ENCODE data around the gene NFIC. TPM values are rescaled to one million over a fixed set of nuclear protein-coding genes. Genes with fewer than 3 reads are reported as not detected.

NFIC gene
- polyA plus RNA-seq, 1 of the 3 experiments (the other 2 are of a cell fraction) = 7.2 TPM

GRCh38 chr19:3401004-3401768 lies 34.8 kb downstream of the NFIC start:
- Histone ChIP-seq H3K4me1 (ENCODE audit: control insufficient read depth in 1 of 2, insufficient read depth in 2 of 2, low read depth in 1 of 2, low read length in 1 of 2) (peaks cover 0 to 12% of the 10 kb centered on the region in 2 experiments; a peak in 2 of 4 replicates), H3K4me3 (ENCODE audit: low read depth in 2 of 2, low read length in 1 of 2) (no peak overlapping the region), H3K27ac (ENCODE audit: low read depth in 2 of 2, low read length in 1 of 2) (no peak overlapping the region; a peak in 1 of 4 replicates), H3K9me2 (no peaks in the 10 kb centered on the region), H3F3A (replicated peaks; ENCODE audit: insufficient read depth) (no peaks in the 10 kb centered on the region), H3K9me3 (no peaks in the 10 kb centered on the region), H3K27me3 (ENCODE audit: insufficient read depth) (no peaks in the 10 kb centered on the region), H3K9ac (no peak overlapping the region), H2AFZ (ENCODE audit: low read depth) (no peak overlapping the region), H3K79me2 (ENCODE audit: insufficient read depth) (peaks cover 86% of the 10 kb centered on the region), H4K20me1 (ENCODE audit: insufficient read depth) (peaks cover 56% of the 10 kb centered on the region), H3K36me3 (replicated peaks in 1 of 2; ENCODE audit: control insufficient read depth in 1 of 2, insufficient read depth in 2 of 2, low read length in 1 of 2) (peaks cover 5 to 8% of the 10 kb centered on the region in 2 experiments), H3K4me2 (no peak overlapping the region)
- TF ChIP-seq NRF1 (IDR thresholded peaks at IDR 0.05; ENCODE audit: low read depth, low read length) = no peak
- TF ChIP-seq CHD2 (IDR thresholded peaks at IDR 0.05; ENCODE audit: low read length, partially characterized antibody) = no peak
- TF ChIP-seq USF1 (IDR thresholded peaks at IDR 0.05; ENCODE audit: borderline replicate concordance, low read depth) = no peak
- no peak for TF ChIP-seq JUND (IDR thresholded peaks at IDR 0.05)
- no peak for TF ChIP-seq TCF12 (IDR thresholded peaks at IDR 0.05)
- TF ChIP-seq RFX5 (IDR thresholded peaks at IDR 0.05; ENCODE audit: low read length) = no peak
- TF ChIP-seq CTCF (IDR thresholded peaks at IDR 0.05) = no peak
- TF ChIP-seq IRF3 (IDR thresholded peaks at IDR 0.05; ENCODE audit: low read depth, low read length) = no peak
- TF ChIP-seq MAX (IDR thresholded peaks at IDR 0.05; ENCODE audit: low read depth) = no peak
- TF ChIP-seq YY1 (IDR thresholded peaks at IDR 0.05; ENCODE audit: low read depth) = no peak
- TF ChIP-seq RAD21 (IDR thresholded peaks at IDR 0.05; ENCODE audit: low read length) = no peak
- no peak for TF ChIP-seq FOSL2 (IDR thresholded peaks at IDR 0.05; ENCODE audit: borderline replicate concordance, low read depth)
- no peak for TF ChIP-seq RCOR1 (IDR thresholded peaks at IDR 0.05; ENCODE audit: low read length)
- ChIA-PET CTCF (interaction anchor here (0.6 to 1.2 kb wide), 3 partner anchors 10 to 53 kb away, joined by 3 to 4 read pairs (median 3); no protein-coding TSS in a partner anchor), POLR2A (no interaction called here)
- DNase-seq = no peak
- WGBS (ENCODE audit: low lambda C conversion rate) = 95% methylated on average over 12 of the region's 18 CpGs

All from SK-N-SH (cell line).